HepG2 (cell line): ENCODE measurements around the gene FBXO10. TPM values are rescaled to one million over a fixed set of nuclear protein-coding genes. Genes with fewer than 3 reads are reported as not detected.

ENCODE experiments used
- ATM ChIP-seq: fragments of 450-650 bp; IDR thresholded peaks from 2 replicates; pipeline ENCODE4 v1.7.1; 2017; ENCODE audit warnings: mild to moderate bottlenecking, borderline replicate concordance
- ESRRA ChIP-seq: sonication (generic); formaldehyde crosslinking; IDR thresholded peaks from 2 replicates; pipeline ENCODE4 v1.5.1; 2020; ENCODE audit warnings: mild to moderate bottlenecking, low read depth, missing genetic modification reagents
- FOXP1 ChIP-seq, 2 experiments: fragments of 450-650 bp in 1 of 2; IDR thresholded peaks; 2 replicates each; pipeline ENCODE4 v1.6.1; 2017 to 2018; ENCODE audit warnings: antibody characterized with exemption in 1 of 2
- HES4 ChIP-seq: sonication (generic); formaldehyde crosslinking; IDR thresholded peaks from 2 replicates; pipeline ENCODE4 v1.9.0; 2021; ENCODE audit warnings: mild to moderate bottlenecking, missing genetic modification reagents, borderline replicate concordance
- IRX3 ChIP-seq: sonication (generic); formaldehyde crosslinking; IDR thresholded peaks from 2 replicates; pipeline ENCODE4 v1.8.1; 2023; ENCODE audit warnings: mild to moderate bottlenecking, low read depth, missing genetic modification reagents, borderline replicate concordance
- ISL2 ChIP-seq: sonication (generic); formaldehyde crosslinking; IDR thresholded peaks from 2 replicates; pipeline ENCODE4 v1.5.0; 2020; ENCODE audit warnings: missing genetic modification reagents
- NCOA2 ChIP-seq: sonication (generic); formaldehyde crosslinking; IDR thresholded peaks from 2 replicates; pipeline ENCODE4 v1.8.0; 2022; ENCODE audit warnings: inconsistent platforms
- NFATC3 ChIP-seq: sonication (generic); formaldehyde crosslinking; IDR thresholded peaks from 2 replicates; pipeline ENCODE4 v1.5.1; 2020; ENCODE audit warnings: mild to moderate bottlenecking, missing genetic modification reagents
- POLR2A ChIP-seq, 2 experiments: IDR thresholded peaks; 2 replicates each; pipeline ENCODE4 v1.6.1; 2011; ENCODE audit warnings: low read depth in 2 of 2, low read length in 2 of 2, mild to moderate bottlenecking in 1 of 2, moderate library complexity in 1 of 2; ENCODE audit not compliant: insufficient read depth in 1 of 2
- POLR2AphosphoS5 ChIP-seq: IDR thresholded peaks from 2 replicates; pipeline ENCODE4 v1.6.1; 2012; ENCODE audit warnings: low read depth, low read length
- TCF7 ChIP-seq: sonication (generic); IDR thresholded peaks from 2 replicates; pipeline ENCODE4 v1.6.1; 2016; ENCODE audit warnings: antibody characterized with exemption, low read depth
- TEAD3 ChIP-seq: optimal IDR thresholded peaks from 2 replicates; pipeline ENCODE3; 2016; ENCODE audit warnings: borderline replicate concordance
- ZNF253 ChIP-seq: sonication (generic); formaldehyde crosslinking; IDR thresholded peaks from 2 replicates; pipeline ENCODE4 v1.8.0; 2022; ENCODE audit warnings: mild to moderate bottlenecking, missing genetic modification reagents, borderline replicate concordance
- ZNF350 ChIP-seq: sonication (generic); formaldehyde crosslinking; IDR thresholded peaks from 2 replicates; pipeline ENCODE4 v1.4.0; 2020; ENCODE audit warnings: mild to moderate bottlenecking, low read depth, missing genetic modification reagents, borderline replicate concordance
- ZNF510 ChIP-seq: sonication (generic); formaldehyde crosslinking; IDR thresholded peaks from 2 replicates; pipeline ENCODE4 v1.4.0; 2020; ENCODE audit warnings: low read depth, mild to moderate bottlenecking, missing genetic modification reagents
- ZNF569 ChIP-seq: sonication (generic); formaldehyde crosslinking; IDR thresholded peaks from 2 replicates; pipeline ENCODE4 v1.5.0; 2020; ENCODE audit warnings: mild to moderate bottlenecking, missing genetic modification reagents, moderate library complexity, borderline replicate concordance
- ZNF7 ChIP-seq: IDR thresholded peaks from 2 replicates; pipeline ENCODE4 v1.6.1; 2016; ENCODE audit warnings: missing biosample characterization, missing genetic modification reagents
- ZNF766 ChIP-seq: sonication (generic); formaldehyde crosslinking; IDR thresholded peaks from 2 replicates; pipeline ENCODE4 v1.5.0; 2020; ENCODE audit warnings: missing genetic modification reagents, borderline replicate concordance
- ZNF781 ChIP-seq: sonication (generic); formaldehyde crosslinking; IDR thresholded peaks from 2 replicates; pipeline ENCODE4 v1.5.1; 2020; ENCODE audit warnings: borderline replicate concordance, mild to moderate bottlenecking, missing genetic modification reagents; ENCODE audit errors: not compliant biosample characterization
- ZNF850 ChIP-seq: sonication (generic); formaldehyde crosslinking; conservative IDR thresholded peaks from 2 replicates; pipeline ENCODE4 v1.9.0; 2021; ENCODE audit warnings: mild to moderate bottlenecking, missing genetic modification reagents
- ZNF878 ChIP-seq: sonication (generic); formaldehyde crosslinking; IDR thresholded peaks from 2 replicates; pipeline ENCODE4 v1.8.1; 2023; ENCODE audit warnings: mild to moderate bottlenecking, missing genetic modification reagents, moderate library complexity
- ZSCAN22 ChIP-seq: sonication (generic); formaldehyde crosslinking; IDR thresholded peaks from 2 replicates; pipeline ENCODE4 v1.4.0; 2020; ENCODE audit warnings: mild to moderate bottlenecking, missing genetic modification reagents
- polyA plus RNA-seq, 8 experiments: library from polyadenylated mRNA; depleted of rRNA in 3 of 8; stranded (reverse) in 7 of 8; unstranded in 1 of 8; fragments of >200 nt; fragmentation: Illumina TruSeq in 4 of 8; extraction: Trizol in 4 of 8; gene quantifications; 2 replicates each; pipeline versions ENCODE4 v1.2.1 to v1.2.3, GENCODE V29; 2011 to 2016; ENCODE audit warnings: low read depth in 4 of 8, missing spikeins in 1 of 8, mixed read lengths in 1 of 8; ENCODE audit not compliant: insufficient read depth in 1 of 8
- total RNA-seq, 5 experiments: library from RNA; depleted of rRNA; stranded (reverse); fragments of >200 nt; fragmentation: Illumina TruSeq; extraction: Trizol; gene quantifications; 2 replicates each; pipeline ENCODE4 v1.2.3, GENCODE V29; 2016; ENCODE audit warnings: low read depth in 1 of 5
- TF ChIP-seq, protein P1 (sequence below): sonication (generic); formaldehyde crosslinking; IDR thresholded peaks from 2 replicates; pipeline ENCODE4 v1.4.0; 2020; ENCODE audit warnings: missing genetic modification reagents
- TF ChIP-seq, protein P2 (sequence below): sonication (generic); formaldehyde crosslinking; IDR thresholded peaks from 2 replicates; pipeline ENCODE4 v1.5.1; 2020; ENCODE audit warnings: missing genetic modification reagents, mild to moderate bottlenecking, borderline replicate concordance

The FBXO10 gene
- total and polyA plus RNA-seq, 2 of the 13 experiments (the other 11 are each of a cell fraction or from before 2014, with no cell fraction given), result 3.1 to 5.1 TPM

DNA sequence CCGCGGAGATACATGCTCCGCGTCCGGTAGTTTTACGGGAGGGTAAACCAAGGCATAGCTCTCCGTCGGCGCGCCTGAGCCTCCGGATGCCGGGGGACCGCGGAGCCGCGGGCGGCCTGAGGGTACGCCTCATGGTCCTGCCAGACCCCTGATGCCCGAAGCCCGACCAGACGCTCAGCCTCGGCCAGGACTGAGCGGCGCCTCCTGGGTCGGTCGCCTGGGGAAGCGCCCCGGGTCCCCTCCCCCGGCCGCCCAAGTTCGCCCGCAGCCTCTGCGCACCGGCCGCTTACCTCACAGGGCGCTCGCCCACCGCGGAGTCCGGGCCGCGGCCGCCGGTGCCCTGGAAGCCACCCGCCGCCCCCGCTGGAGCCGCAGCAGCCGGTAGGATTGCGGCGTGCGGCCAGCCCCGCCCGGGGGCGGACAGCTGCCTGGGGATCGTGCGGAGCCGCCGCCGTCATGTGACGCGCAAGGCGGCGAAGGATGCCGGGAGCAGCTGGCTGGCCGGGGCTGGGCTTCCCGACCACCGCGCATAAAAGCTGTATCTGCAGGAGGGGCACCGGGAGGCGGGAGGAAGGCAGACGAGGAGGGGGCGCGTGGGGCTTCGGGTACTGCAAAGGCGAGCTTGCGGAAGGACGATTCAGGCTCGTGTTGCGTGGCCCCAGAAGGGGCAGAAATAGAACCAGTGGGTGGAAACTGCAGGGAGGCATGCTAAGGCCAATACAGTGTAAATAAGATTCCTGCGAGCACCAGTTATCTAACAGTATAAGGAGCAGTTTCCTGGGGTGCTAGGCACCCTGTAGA lies at the start of gene FBXO10 (continued):
- TF ChIP-seq, protein P1, sequence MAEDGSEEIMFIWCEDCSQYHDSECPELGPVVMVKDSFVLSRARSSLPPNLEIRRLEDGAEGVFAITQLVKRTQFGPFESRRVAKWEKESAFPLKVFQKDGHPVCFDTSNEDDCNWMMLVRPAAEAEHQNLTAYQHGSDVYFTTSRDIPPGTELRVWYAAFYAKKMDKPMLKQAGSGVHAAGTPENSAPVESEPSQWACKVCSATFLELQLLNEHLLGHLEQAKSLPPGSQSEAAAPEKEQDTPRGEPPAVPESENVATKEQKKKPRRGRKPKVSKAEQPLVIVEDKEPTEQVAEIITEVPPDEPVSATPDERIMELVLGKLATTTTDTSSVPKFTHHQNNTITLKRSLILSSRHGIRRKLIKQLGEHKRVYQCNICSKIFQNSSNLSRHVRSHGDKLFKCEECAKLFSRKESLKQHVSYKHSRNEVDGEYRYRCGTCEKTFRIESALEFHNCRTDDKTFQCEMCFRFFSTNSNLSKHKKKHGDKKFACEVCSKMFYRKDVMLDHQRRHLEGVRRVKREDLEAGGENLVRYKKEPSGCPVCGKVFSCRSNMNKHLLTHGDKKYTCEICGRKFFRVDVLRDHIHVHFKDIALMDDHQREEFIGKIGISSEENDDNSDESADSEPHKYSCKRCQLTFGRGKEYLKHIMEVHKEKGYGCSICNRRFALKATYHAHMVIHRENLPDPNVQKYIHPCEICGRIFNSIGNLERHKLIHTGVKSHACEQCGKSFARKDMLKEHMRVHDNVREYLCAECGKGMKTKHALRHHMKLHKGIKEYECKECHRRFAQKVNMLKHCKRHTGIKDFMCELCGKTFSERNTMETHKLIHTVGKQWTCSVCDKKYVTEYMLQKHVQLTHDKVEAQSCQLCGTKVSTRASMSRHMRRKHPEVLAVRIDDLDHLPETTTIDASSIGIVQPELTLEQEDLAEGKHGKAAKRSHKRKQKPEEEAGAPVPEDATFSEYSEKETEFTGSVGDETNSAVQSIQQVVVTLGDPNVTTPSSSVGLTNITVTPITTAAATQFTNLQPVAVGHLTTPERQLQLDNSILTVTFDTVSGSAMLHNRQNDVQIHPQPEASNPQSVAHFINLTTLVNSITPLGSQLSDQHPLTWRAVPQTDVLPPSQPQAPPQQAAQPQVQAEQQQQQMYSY (CRISPR knock-in tag), result no peak
- 0 out of 2 replicates have a peak, but pooled peaks have one; percentile 27 for TF ChIP-seq ZNF766 (CRISPR knock-in tag)
- TF ChIP-seq HES4 (CRISPR knock-in tag), result peak; percentile 49; the same call in 1 of the 2 replicates
- TF ChIP-seq FOXP1 (IDR thresholded peaks at IDR 0.05), result no peak
- no peak for TF ChIP-seq FOXP1 (CRISPR knock-in tag; IDR thresholded peaks at IDR 0.05)
- no peak for TF ChIP-seq ISL2 (CRISPR knock-in tag)
- peak; percentile 17 to 55; a peak in 1 of 4 replicates for TF ChIP-seq POLR2A (IDR thresholded peaks at IDR 0.05; ENCODE audit: insufficient read depth in 1 of 2, low read depth in 2 of 2, low read length in 2 of 2)
- TF ChIP-seq, protein P2, sequence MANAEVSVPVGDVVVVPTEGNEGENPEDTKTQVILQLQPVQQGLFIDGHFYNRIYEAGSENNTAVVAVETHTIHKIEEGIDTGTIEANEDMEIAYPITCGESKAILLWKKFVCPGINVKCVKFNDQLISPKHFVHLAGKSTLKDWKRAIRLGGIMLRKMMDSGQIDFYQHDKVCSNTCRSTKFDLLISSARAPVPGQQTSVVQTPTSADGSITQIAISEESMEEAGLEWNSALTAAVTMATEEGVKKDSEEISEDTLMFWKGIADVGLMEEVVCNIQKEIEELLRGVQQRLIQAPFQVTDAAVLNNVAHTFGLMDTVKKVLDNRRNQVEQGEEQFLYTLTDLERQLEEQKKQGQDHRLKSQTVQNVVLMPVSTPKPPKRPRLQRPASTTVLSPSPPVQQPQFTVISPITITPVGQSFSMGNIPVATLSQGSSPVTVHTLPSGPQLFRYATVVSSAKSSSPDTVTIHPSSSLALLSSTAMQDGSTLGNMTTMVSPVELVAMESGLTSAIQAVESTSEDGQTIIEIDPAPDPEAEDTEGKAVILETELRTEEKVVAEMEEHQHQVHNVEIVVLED (CRISPR knock-in tag), result peak; percentile 66; the same call in 1 of the 2 replicates
- TF ChIP-seq ZNF7 (CRISPR knock-in tag), result no peak
- 0 out of 2 replicates have a peak, but pooled peaks have one; percentile 63 for TF ChIP-seq IRX3
- TF ChIP-seq ZNF253 (CRISPR knock-in tag), result no peak
- 0 out of 2 replicates have a peak, but pooled peaks have one; percentile 22 for TF ChIP-seq ZNF350 (CRISPR knock-in tag)
- TF ChIP-seq ZSCAN22, result no peak
- TF ChIP-seq TEAD3 (CRISPR knock-in tag), result no peak
- TF ChIP-seq ESRRA (CRISPR knock-in tag), result 0 out of 2 replicates have a peak, but pooled peaks have one; percentile 20
- 0 out of 2 replicates have a peak, but pooled peaks have one; percentile 53 for TF ChIP-seq NFATC3
- no peak for TF ChIP-seq ZNF878 (CRISPR knock-in tag)
- TF ChIP-seq ATM, result no peak
- TF ChIP-seq ZNF781 (CRISPR knock-in tag), result peak; percentile 37
- TF ChIP-seq ZNF850 (CRISPR knock-in tag), result no peak
- no peak for TF ChIP-seq NCOA2 (CRISPR knock-in tag)
- no peak for TF ChIP-seq ZNF569 (CRISPR knock-in tag)
- no peak for TF ChIP-seq ZNF510 (CRISPR knock-in tag)
- TF ChIP-seq TCF7, result no peak
- 0 out of 2 replicates have a peak, but pooled peaks have one; percentile 25 for TF ChIP-seq POLR2AphosphoS5
